IMR-90 (cell line): ENCODE data around the gene MROH2A.

Experiments used
- CEBPB ChIP-seq: IDR thresholded peaks from 2 replicates; pipeline ENCODE4 v1.6.1; 2012; ENCODE audit warnings: low read depth, low read length, improper control_type of control experiment
- CHD1 ChIP-seq: IDR thresholded peaks from 2 replicates; pipeline ENCODE4 v1.6.1; 2012; ENCODE audit warnings: low read depth, low read length, improper control_type of control experiment
- MXI1 ChIP-seq: IDR thresholded peaks from 2 replicates; pipeline ENCODE4 v1.6.1; 2012; ENCODE audit warnings: low read depth, mild to moderate bottlenecking, low read length, moderate library complexity, borderline replicate concordance
- RCOR1 ChIP-seq: IDR thresholded peaks from 2 replicates; pipeline ENCODE4 v1.6.1; 2012; ENCODE audit warnings: mild to moderate bottlenecking, low read length, improper control_type of control experiment; ENCODE audit not compliant: insufficient replicate concordance
- RFX5 ChIP-seq: IDR thresholded peaks from 2 replicates; pipeline ENCODE4 v1.8.0; 2012; ENCODE audit warnings: low read depth, mild to moderate bottlenecking, low read length, moderate library complexity
- SMC3 ChIP-seq: fragments of 150-350 bp; IDR thresholded peaks from 2 replicates; pipeline ENCODE4 v1.6.1; 2016; ENCODE audit warnings: low read depth, mild to moderate bottlenecking, antibody characterized with exemption, low read length, moderate library complexity
- TF ChIP-seq, protein P1 (sequence below): conservative IDR thresholded peaks from 2 replicates; pipeline ENCODE4 v1.5.1; 2012; ENCODE audit warnings: mild to moderate bottlenecking, low read depth, low read length, improper control_type of control experiment
- TF ChIP-seq, protein P2 (sequence below): fragments of 150-350 bp; IDR thresholded peaks from 2 replicates; pipeline ENCODE4 v1.6.1; 2017; ENCODE audit warnings: mild to moderate bottlenecking, antibody characterized with exemption, low read length, low read depth

GRCh38 chr2:233839447-233839820, 61.3 kb downstream of the MROH2A start:
- TF ChIP-seq, protein P1, sequence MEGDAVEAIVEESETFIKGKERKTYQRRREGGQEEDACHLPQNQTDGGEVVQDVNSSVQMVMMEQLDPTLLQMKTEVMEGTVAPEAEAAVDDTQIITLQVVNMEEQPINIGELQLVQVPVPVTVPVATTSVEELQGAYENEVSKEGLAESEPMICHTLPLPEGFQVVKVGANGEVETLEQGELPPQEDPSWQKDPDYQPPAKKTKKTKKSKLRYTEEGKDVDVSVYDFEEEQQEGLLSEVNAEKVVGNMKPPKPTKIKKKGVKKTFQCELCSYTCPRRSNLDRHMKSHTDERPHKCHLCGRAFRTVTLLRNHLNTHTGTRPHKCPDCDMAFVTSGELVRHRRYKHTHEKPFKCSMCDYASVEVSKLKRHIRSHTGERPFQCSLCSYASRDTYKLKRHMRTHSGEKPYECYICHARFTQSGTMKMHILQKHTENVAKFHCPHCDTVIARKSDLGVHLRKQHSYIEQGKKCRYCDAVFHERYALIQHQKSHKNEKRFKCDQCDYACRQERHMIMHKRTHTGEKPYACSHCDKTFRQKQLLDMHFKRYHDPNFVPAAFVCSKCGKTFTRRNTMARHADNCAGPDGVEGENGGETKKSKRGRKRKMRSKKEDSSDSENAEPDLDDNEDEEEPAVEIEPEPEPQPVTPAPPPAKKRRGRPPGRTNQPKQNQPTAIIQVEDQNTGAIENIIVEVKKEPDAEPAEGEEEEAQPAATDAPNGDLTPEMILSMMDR = no peak
- TF ChIP-seq, protein P2, sequence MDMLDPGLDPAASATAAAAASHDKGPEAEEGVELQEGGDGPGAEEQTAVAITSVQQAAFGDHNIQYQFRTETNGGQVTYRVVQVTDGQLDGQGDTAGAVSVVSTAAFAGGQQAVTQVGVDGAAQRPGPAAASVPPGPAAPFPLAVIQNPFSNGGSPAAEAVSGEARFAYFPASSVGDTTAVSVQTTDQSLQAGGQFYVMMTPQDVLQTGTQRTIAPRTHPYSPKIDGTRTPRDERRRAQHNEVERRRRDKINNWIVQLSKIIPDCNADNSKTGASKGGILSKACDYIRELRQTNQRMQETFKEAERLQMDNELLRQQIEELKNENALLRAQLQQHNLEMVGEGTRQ = no peak
- TF ChIP-seq RCOR1 (no peak), MXI1 (no peak), CHD1 (no peak), RFX5 (no peak), SMC3 (no peak), CEBPB (no peak)
